Upper lobe of left lung (tissue), 6 donors: Measurements from ENCODE around the gene CTSO. TPM values are rescaled to one million over a fixed set of nuclear protein-coding genes. Genes with fewer than 3 reads are reported as not detected.

Experiments used
- ATAC-seq, 2 donors: fragments of 200-7000 bp; cut with Tn5 transposase; one replicate each; pipeline ENCODE4 v1.9.1; 2022; ENCODE audit warnings: mild to moderate bottlenecking in 2 of 2, moderate library complexity in 2 of 2; ENCODE audit not compliant: low FRiP score in 2 of 2
- DNase-seq, 2 donors: peaks; one replicate each; pipeline ENCODE4 v3.0.0-alpha.2; 2019 to 2020
- H3K27ac ChIP-seq, 4 donors: fragments of 200-600 bp; sonication (generic); one replicate each; pipeline ENCODE4 v1.5.1; 2016 to 2019
- H3K27me3 ChIP-seq, 4 donors: fragments of 200-600 bp; sonication (generic); one replicate each; pipeline ENCODE4 v1.5.1; 2017 to 2019
- H3K36me3 ChIP-seq, 4 donors: fragments of 200-600 bp; sonication (generic); one replicate each; pipeline ENCODE4 v1.5.1; 2016 to 2019
- H3K4me1 ChIP-seq, 4 donors: fragments of 200-600 bp; sonication (generic); one replicate each; pipeline ENCODE4 v1.5.1; 2018 to 2019
- H3K4me3 ChIP-seq, 4 donors: fragments of 200-600 bp; sonication (generic); one replicate each; pipeline ENCODE4 v1.5.1; 2017 to 2019; ENCODE audit warnings: mild to moderate bottlenecking in 2 of 4, moderate library complexity in 1 of 4
- H3K9me3 ChIP-seq, 4 donors: fragments of 200-600 bp; sonication (generic); one replicate each; pipeline ENCODE4 v1.5.1; 2018 to 2019
- CTCF ChIP-seq, 6 experiments: fragments of 450-650 bp in 4 of 6; fragments of 200-600 bp in 2 of 6; sonication (generic) in 2 of 6; IDR thresholded peaks; one replicate each; pipeline ENCODE4 v1.5.1; 2016 to 2019; ENCODE audit warnings: antibody characterized with exemption in 6 of 6
- EP300 ChIP-seq, 4 donors: sonication (generic); formaldehyde crosslinking; IDR thresholded peaks; one replicate each; pipeline ENCODE4 v1.5.1; 2017; ENCODE audit warnings: antibody characterized with exemption in 4 of 4, control low read depth in 2 of 4
- POLR2A ChIP-seq, 4 donors: fragments of 450-650 bp; IDR thresholded peaks; one replicate each; pipeline ENCODE4 v1.5.1; 2016 to 2017; ENCODE audit warnings: antibody characterized with exemption in 4 of 4, mild to moderate bottlenecking in 2 of 4
- POLR2AphosphoS5 ChIP-seq, 2 donors: sonication (generic); formaldehyde crosslinking; IDR thresholded peaks; one replicate each; pipeline ENCODE4 v1.5.1; 2017; ENCODE audit warnings: antibody characterized with exemption in 2 of 2
- WGBS, 2 donors: methylation state at CpG; one replicate each; pipeline ENCODE4 v1.1.5; 2017 to 2018; 5-methylcytosine and 5-hydroxymethylcytosine counted together
- total RNA-seq, 6 donors: library from RNA; depleted of rRNA in 4 of 6; stranded (reverse); fragments of >200 nt in 4 of 6; gene quantifications; one replicate each; pipeline versions ENCODE4 v1.1.0 to v1.2.1, GENCODE V29; 2016 to 2021
- donor health status: DM: no; HTN: no; CAD: no; lungs with moderate emphysema.
- donor health status: DM: no; HTN: yes; CAD: no; lungs with severe emphysema.

The CTSO gene
- total RNA-seq, 6 donors from 2014 or later: 9.4 to 34.7 (median 22.5) TPM

GRCh38 chr4:155889031-155889793 is 64.5 kb downstream of the CTSO start:
- Histone ChIP-seq H3K27me3 (no peaks in the 10 kb centered on the region), H3K9me3 (no peaks in the 10 kb centered on the region), H3K36me3 (no peaks in the 10 kb centered on the region), H3K27ac (no peak overlapping the region), H3K4me1 (peaks cover 0 to 2% (median 0%) of the 10 kb centered on the region in 4 donors), H3K4me3 (no peak overlapping the region)
- WGBS, 2 donors: 28 to 35% methylated on average over 5 of the region's 5 CpGs
- no peak for DNase-seq
- peak in 1 of 2 donors; percentile 85 for ATAC-seq
- TF ChIP-seq EP300 (IDR thresholded peaks at IDR 0.05) (no peak), POLR2AphosphoS5 (IDR thresholded peaks at IDR 0.05) (peak in 1 of 2 donors; percentile 44)

GRCh38 chr4:155887847-155888570 is 65.7 kb downstream of the CTSO start:
- no peak for ATAC-seq
- 60 to 76% methylated on average over 5 to 6 of the region's 6 CpGs for WGBS, 2 donors
- Histone ChIP-seq H3K27me3 (no peaks in the 10 kb centered on the region), H3K4me1 (peaks cover 0 to 2% (median 0%) of the 10 kb centered on the region in 4 donors), H3K27ac (no peak overlapping the region), H3K9me3 (no peaks in the 10 kb centered on the region), H3K4me3 (no peak overlapping the region), H3K36me3 (no peaks in the 10 kb centered on the region)
- TF ChIP-seq EP300 (IDR thresholded peaks at IDR 0.05) (no peak), POLR2A (IDR thresholded peaks at IDR 0.05) (no peak), CTCF (IDR thresholded peaks at IDR 0.05) (no peak), POLR2AphosphoS5 (IDR thresholded peaks at IDR 0.05) (no peak)
- no peak for DNase-seq

- no peak overlapping the region for H3K4me3 ChIP-seq
- H3K27ac ChIP-seq: no peak overlapping the region
- WGBS, 2 donors: 68% methylated on average over 1 of the region's 1 CpG
- H3K27me3 ChIP-seq: no peaks in the 10 kb centered on the region
- H3K36me3 ChIP-seq: no peaks in the 10 kb centered on the region
- no peak for ATAC-seq
- TF ChIP-seq POLR2A (IDR thresholded peaks at IDR 0.05) (no peak), POLR2AphosphoS5 (IDR thresholded peaks at IDR 0.05) (no peak), CTCF (IDR thresholded peaks at IDR 0.05) (no peak), EP300 (IDR thresholded peaks at IDR 0.05) (no peak)
- peaks cover 0 to 2% (median 0%) of the 10 kb centered on the region in 4 donors for H3K4me1 ChIP-seq
- H3K9me3 ChIP-seq: no peaks in the 10 kb centered on the region
- DNase-seq: no peak
These were observed 66.6 kb downstream of the CTSO start for GRCh38 chr4:155887045-155887444.

- DNase-seq: no peak
- Histone ChIP-seq H3K4me3 (no peak overlapping the region), H3K36me3 (no peaks in the 10 kb centered on the region), H3K9me3 (no peaks in the 10 kb centered on the region), H3K27ac (no peak overlapping the region), H3K27me3 (no peaks in the 10 kb centered on the region), H3K4me1 (peaks cover 0 to 2% (median 0%) of the 10 kb centered on the region in 4 donors)
- no peak for TF ChIP-seq CTCF (IDR thresholded peaks at IDR 0.05)
- no peak for TF ChIP-seq EP300 (IDR thresholded peaks at IDR 0.05)
- TF ChIP-seq POLR2AphosphoS5 (IDR thresholded peaks at IDR 0.05): no peak
- no peak for TF ChIP-seq POLR2A (IDR thresholded peaks at IDR 0.05)
- 50 to 54% methylated on average over 6 of the region's 6 CpGs for WGBS, 2 donors
- ATAC-seq: no peak
These were observed 68.0 kb downstream of the CTSO start for GRCh38 chr4:155885666-155886065.

- ATAC-seq: no peak
These were observed 69.8 kb downstream of the CTSO start for GRCh38 chr4:155883895-155884294.

More at GRCh38 chr4:155883895-155884294, 69.8 kb downstream of the CTSO start:
- DNase-seq: no peak
- TF ChIP-seq POLR2A (IDR thresholded peaks at IDR 0.05) (no peak), POLR2AphosphoS5 (IDR thresholded peaks at IDR 0.05) (no peak)
- Histone ChIP-seq H3K4me3 (no peak overlapping the region), H3K27me3 (no peaks in the 10 kb centered on the region), H3K27ac (no peak overlapping the region), H3K4me1 (no peaks in the 10 kb centered on the region), H3K9me3 (no peaks in the 10 kb centered on the region), H3K36me3 (no peaks in the 10 kb centered on the region)
- WGBS, 2 donors: 75 to 78% methylated on average over 3 of the region's 3 CpGs
